IMR-90 (cell line): Measurements from ENCODE around the gene C1QC. TPM values are rescaled to one million over a fixed set of nuclear protein-coding genes. Genes with fewer than 3 reads are reported as not detected.

ENCODE experiments used
- ATAC-seq: fragments of 200-7000 bp; cut with Tn5 transposase; 2 replicates; pipeline ENCODE4 v1.9.1; 2020; ENCODE audit warnings: low read depth, mild to moderate bottlenecking, moderate library complexity
- BruUV-seq: library from RNA; stranded (reverse); fragments of 400-500 nt; replicated peaks from 2 replicates; lab custom pipeline; 2021; lab: Mats Ljungman, UMichigan
- CTCF ChIA-PET: fragments of 300-600 bp; formaldehyde crosslinking; extraction: SDS; loops from one replicate; lab custom pipeline; 2021; ENCODE audit warnings: antibody characterized with exemption; lab: Yijun Ruan, JAX
- POLR2A ChIA-PET: fragments of 300-600 bp; sonication (Branson Sonifier 250); formaldehyde crosslinking; loops from one replicate; lab custom pipeline; 2022; ENCODE audit warnings: antibody characterized with exemption; ENCODE audit not compliant: unreplicated experiment; lab: Charles Lee
- DNase-seq: peaks from one replicate; pipeline ENCODE4 v3.0.0; 2013
- H2AFZ ChIP-seq: replicated peaks from 2 replicates; pipeline ENCODE3; 2013; ENCODE audit warnings: low read length, mild to moderate bottlenecking; ENCODE audit not compliant: poor library complexity
- H2AK5ac ChIP-seq: 2 replicates; pipeline ENCODE4 v1.6.1; 2013; ENCODE audit warnings: low read depth, low read length, inconsistent platforms
- H2AK9ac ChIP-seq: replicated peaks from 2 replicates; pipeline ENCODE3; 2013; ENCODE audit warnings: mild to moderate bottlenecking, low read depth, low read length, moderate library complexity; ENCODE audit not compliant: poor library complexity
- H2BK120ac ChIP-seq: 2 replicates; pipeline ENCODE4 v1.6.1; 2013; ENCODE audit warnings: low read depth, low read length, inconsistent platforms
- H2BK15ac ChIP-seq: 3 replicates; pipeline ENCODE4 v1.6.1; 2013; ENCODE audit warnings: low read depth, low read length, inconsistent platforms
- H2BK20ac ChIP-seq: 2 replicates; pipeline ENCODE4 v1.6.1; 2013; ENCODE audit warnings: low read depth, mild to moderate bottlenecking, inconsistent platforms, low read length, moderate library complexity
- H2BK5ac ChIP-seq: 2 replicates; pipeline ENCODE4 v1.6.1; 2013; ENCODE audit warnings: mild to moderate bottlenecking, low read depth, low read length, inconsistent platforms; ENCODE audit not compliant: poor library complexity, severe bottlenecking
- H3K14ac ChIP-seq: replicated peaks from 2 replicates; pipeline ENCODE4 v1.6.1; 2013; ENCODE audit warnings: low read depth, low read length, inconsistent platforms
- H3K18ac ChIP-seq: 2 replicates; pipeline ENCODE4 v1.6.1; 2013; ENCODE audit warnings: low read depth, low read length, control low read depth
- H3K23ac ChIP-seq: 2 replicates; pipeline ENCODE4 v1.6.1; 2013; ENCODE audit warnings: low read depth, low read length, inconsistent platforms
- H3K27ac ChIP-seq: 2 replicates; pipeline ENCODE4 v1.5.1; 2013; ENCODE audit warnings: mild to moderate bottlenecking, control low read depth, low read length; ENCODE audit not compliant: insufficient read depth
- H3K27me3 ChIP-seq: 2 replicates; pipeline ENCODE4 v1.6.1; 2013; ENCODE audit warnings: low read length; ENCODE audit not compliant: control insufficient read depth, insufficient read depth
- H3K36me3 ChIP-seq: 2 replicates; pipeline ENCODE4 v1.6.1; 2013; ENCODE audit warnings: low read length, mixed read lengths; ENCODE audit not compliant: control insufficient read depth, insufficient read depth
- H3K4ac ChIP-seq: 2 replicates; pipeline ENCODE4 v1.6.1; 2013; ENCODE audit warnings: low read depth, low read length, inconsistent platforms
- H3K4me1 ChIP-seq: 2 replicates; pipeline ENCODE4 v1.6.1; 2013; ENCODE audit warnings: low read length, mixed read lengths; ENCODE audit not compliant: control insufficient read depth, insufficient read depth
- H3K4me2 ChIP-seq: 2 replicates; pipeline ENCODE4 v1.6.1; 2013; ENCODE audit warnings: low read depth, mild to moderate bottlenecking, control low read depth, low read length, moderate library complexity
- H3K4me3 ChIP-seq: 2 replicates; pipeline ENCODE4 v1.5.1; 2013; ENCODE audit warnings: low read depth, mild to moderate bottlenecking, control low read depth, low read length, moderate library complexity; ENCODE audit not compliant: insufficient read depth
- H3K56ac ChIP-seq: 2 replicates; pipeline ENCODE4 v1.6.1; 2013; ENCODE audit warnings: low read length, inconsistent platforms; ENCODE audit not compliant: insufficient read depth; ENCODE audit errors: extremely low read depth
- H3K79me1 ChIP-seq, 2 experiments: 2 replicates each; pipeline ENCODE4 v1.6.1; 2013; ENCODE audit warnings: low read length in 2 of 2, inconsistent platforms in 1 of 2, low read depth in 1 of 2
- H3K9ac ChIP-seq: 2 replicates; pipeline ENCODE4 v1.6.1; 2013; ENCODE audit warnings: low read depth, low read length, control low read depth
- H3K9me1 ChIP-seq: 2 replicates; pipeline ENCODE4 v1.6.1; 2013; ENCODE audit warnings: low read length, inconsistent platforms; ENCODE audit not compliant: insufficient read depth
- H3K9me3 ChIP-seq: 2 replicates; pipeline ENCODE4 v1.6.1; 2013; ENCODE audit warnings: low read length; ENCODE audit not compliant: control insufficient read depth, insufficient read depth
- H4K20me1 ChIP-seq: 2 replicates; pipeline ENCODE4 v1.6.1; 2013; ENCODE audit warnings: low read length, inconsistent platforms; ENCODE audit not compliant: insufficient read depth
- H4K5ac ChIP-seq: 2 replicates; pipeline ENCODE4 v1.6.1; 2013; ENCODE audit warnings: mild to moderate bottlenecking, low read depth, low read length, control low read depth
- H4K8ac ChIP-seq, 2 experiments: 2 replicates each; pipeline ENCODE4 v1.6.1; 2013; ENCODE audit warnings: low read depth in 2 of 2, low read length in 2 of 2, control low read depth in 1 of 2, inconsistent platforms in 1 of 2
- H4K91ac ChIP-seq: 2 replicates; pipeline ENCODE4 v1.6.1; 2013; ENCODE audit warnings: low read depth, low read length, inconsistent platforms; ENCODE audit not compliant: insufficient read depth
- BHLHE40 ChIP-seq: fragments of 150-350 bp; IDR thresholded peaks from 2 replicates; pipeline ENCODE4 v1.6.1; 2016; ENCODE audit warnings: mild to moderate bottlenecking, low read depth, low read length
- CEBPB ChIP-seq: IDR thresholded peaks from 2 replicates; pipeline ENCODE4 v1.6.1; 2012; ENCODE audit warnings: low read depth, low read length, improper control_type of control experiment
- CHD1 ChIP-seq: IDR thresholded peaks from 2 replicates; pipeline ENCODE4 v1.6.1; 2012; ENCODE audit warnings: low read depth, low read length, improper control_type of control experiment
- FOS ChIP-seq: fragments of 150-350 bp; IDR thresholded peaks from 2 replicates; pipeline ENCODE4 v1.6.1; 2016; ENCODE audit warnings: low read depth, low read length
- MAFK ChIP-seq: IDR thresholded peaks from 2 replicates; pipeline ENCODE4 v1.6.1; 2012; ENCODE audit warnings: low read depth, low read length, improper control_type of control experiment
- MAZ ChIP-seq: IDR thresholded peaks from 2 replicates; pipeline ENCODE4 v1.6.1; 2012; ENCODE audit warnings: low read depth, mild to moderate bottlenecking, low read length, improper control_type of control experiment, moderate library complexity, borderline replicate concordance
- MXI1 ChIP-seq: IDR thresholded peaks from 2 replicates; pipeline ENCODE4 v1.6.1; 2012; ENCODE audit warnings: low read depth, mild to moderate bottlenecking, low read length, moderate library complexity, borderline replicate concordance
- NFE2L2 ChIP-seq: fragments of 150-350 bp; IDR thresholded peaks from 2 replicates; pipeline ENCODE4 v1.6.1; 2016; ENCODE audit warnings: low read depth, mild to moderate bottlenecking, low read length
- POLR2A ChIP-seq: IDR thresholded peaks from 2 replicates; pipeline ENCODE4 v1.6.1; 2012; ENCODE audit warnings: mild to moderate bottlenecking, low read depth, low read length
- RCOR1 ChIP-seq: IDR thresholded peaks from 2 replicates; pipeline ENCODE4 v1.6.1; 2012; ENCODE audit warnings: mild to moderate bottlenecking, low read length, improper control_type of control experiment; ENCODE audit not compliant: insufficient replicate concordance
- RFX5 ChIP-seq: IDR thresholded peaks from 2 replicates; pipeline ENCODE4 v1.8.0; 2012; ENCODE audit warnings: low read depth, mild to moderate bottlenecking, low read length, moderate library complexity
- SMC3 ChIP-seq: fragments of 150-350 bp; IDR thresholded peaks from 2 replicates; pipeline ENCODE4 v1.6.1; 2016; ENCODE audit warnings: low read depth, mild to moderate bottlenecking, antibody characterized with exemption, low read length, moderate library complexity
- WGBS, 2 experiments: methylation state at CpG; one replicate each; pipeline versions ENCODE4 v1.1.5 to v1.1.7; 2013; ENCODE audit warnings: missing lambda C conversion rate in 2 of 2; ENCODE audit not compliant: insufficient read length in 1 of 2; ENCODE audit errors: extremely low coverage in 2 of 2; 5-methylcytosine and 5-hydroxymethylcytosine counted together
- dilution Hi-C: fragments of 300-500 bp; cut with HindIII; formaldehyde crosslinking; loops from one replicate; pipeline ENCODE4 v1.14.3; 2018; ENCODE audit warnings: low sequenced_read_pairs; ENCODE audit not compliant: unreplicated experiment
- in situ Hi-C: fragments of 300-500 bp; cut with MboI; formaldehyde crosslinking; loops from 3 replicates; pipeline ENCODE4 v1.14.3; 2019; ENCODE audit warnings: low sequenced_read_pairs, inconsistent platforms, mixed read lengths
- intact Hi-C: fragments of 100-400 bp; cut with micrococcal nuclease; formaldehyde crosslinking; loops from 2 replicates; pipeline ENCODE4 v1.10.0; 2022
- polyA plus RNA-seq, 3 experiments: library from polyadenylated mRNA; depleted of rRNA; stranded (reverse); fragments of >200 nt; gene quantifications; 2 replicates each; pipeline ENCODE4 v1.2.3, GENCODE V29; 2012; ENCODE audit warnings: low replicate concordance in 1 of 3
- total RNA-seq: library from RNA; depleted of rRNA; stranded (reverse); fragments of >200 nt; gene quantifications from 2 replicates; pipeline ENCODE4 v1.2.3, GENCODE V29; 2012
- TF ChIP-seq, protein P1 (sequence below): fragments of 150-350 bp; IDR thresholded peaks from 2 replicates; pipeline ENCODE4 v1.6.1; 2016; ENCODE audit warnings: low read depth, mild to moderate bottlenecking, low read length, moderate library complexity, borderline replicate concordance
- TF ChIP-seq, protein P2 (sequence below): conservative IDR thresholded peaks from 2 replicates; pipeline ENCODE4 v1.5.1; 2012; ENCODE audit warnings: mild to moderate bottlenecking, low read depth, low read length, improper control_type of control experiment

The C1QC gene
- total and polyA plus RNA-seq, 2 of the 4 experiments (the other 2 are of a cell fraction): not detected

DNA sequence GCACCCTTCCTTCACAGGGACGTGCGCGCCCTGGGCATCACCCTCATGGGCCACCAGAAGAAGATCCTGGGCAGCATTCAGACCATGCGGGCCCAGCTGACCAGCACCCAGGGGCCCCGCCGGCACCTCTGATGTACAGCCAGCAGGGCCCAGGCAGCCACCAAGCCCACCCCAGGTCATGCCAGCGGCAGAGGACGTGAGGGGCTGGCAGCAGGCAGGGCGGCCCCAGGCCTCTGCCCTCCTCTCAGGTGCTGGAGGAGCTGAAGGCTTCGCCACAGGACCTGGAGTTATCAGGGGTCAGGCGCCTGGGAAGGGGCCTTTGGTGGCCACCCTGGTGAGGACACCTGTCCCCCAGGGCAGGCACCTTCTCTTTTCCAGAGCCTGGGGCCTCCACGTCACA lies 41.8 kb upstream of the C1QC start:
- H3K27me3 ChIP-seq: peaks cover 56% of the 10 kb centered on the region
- H3K9me3 ChIP-seq: no peaks in the 10 kb centered on the region
- H2AK5ac ChIP-seq: no peak overlapping the region
- no peak overlapping the region for H3K4ac ChIP-seq
- no peak overlapping the region for H3K14ac ChIP-seq
- H2BK5ac ChIP-seq: no peak overlapping the region
- no peak overlapping the region for H3K27ac ChIP-seq
- H3K79me1 ChIP-seq: no peaks in the 10 kb centered on the region
- dilution Hi-C loops (no loop called here), intact Hi-C loops (no loop called here), in situ Hi-C loops (no loop called here)
- H3K18ac ChIP-seq: no peak overlapping the region
- no peak overlapping the region for H3K56ac ChIP-seq
- DNase-seq: no peak
- no TSS peak for BruUV-seq
- WGBS, 2 experiments: 100% methylated on average over 4 of the region's 12 CpGs; no CpG with 5 or more reads in 1 of the 2 experiments
- H4K5ac ChIP-seq: no peak overlapping the region
- H3K36me3 ChIP-seq: no peaks in the 10 kb centered on the region
- H2BK15ac ChIP-seq: no peak overlapping the region
- H2AK9ac ChIP-seq: no peak overlapping the region
- no peak overlapping the region for H2BK20ac ChIP-seq
- H3K4me1 ChIP-seq: no peaks in the 10 kb centered on the region
- no peak overlapping the region for H2AFZ ChIP-seq
- no peak overlapping the region for H3K9ac ChIP-seq
- no peak overlapping the region for H3K4me2 ChIP-seq
- no peak overlapping the region for H4K91ac ChIP-seq
- ChIA-PET CTCF (no interaction called here), POLR2A (no interaction called here)
- H3K9me1 ChIP-seq: no peaks in the 10 kb centered on the region
- H3K23ac ChIP-seq: no peak overlapping the region
- 0 out of 2 replicates have a peak, but pooled peaks cover 3% of the 10 kb centered on the region for H4K20me1 ChIP-seq
- no peak overlapping the region for H2BK120ac ChIP-seq
- TF ChIP-seq POLR2A (no peak), MAZ (no peak), MAFK (no peak), CEBPB (no peak), RFX5 (no peak), BHLHE40 (no peak), CHD1 (no peak), SMC3 (no peak), NFE2L2 (no peak), RCOR1 (no peak), FOS (no peak), MXI1 (no peak)
- TF ChIP-seq, protein P1, sequence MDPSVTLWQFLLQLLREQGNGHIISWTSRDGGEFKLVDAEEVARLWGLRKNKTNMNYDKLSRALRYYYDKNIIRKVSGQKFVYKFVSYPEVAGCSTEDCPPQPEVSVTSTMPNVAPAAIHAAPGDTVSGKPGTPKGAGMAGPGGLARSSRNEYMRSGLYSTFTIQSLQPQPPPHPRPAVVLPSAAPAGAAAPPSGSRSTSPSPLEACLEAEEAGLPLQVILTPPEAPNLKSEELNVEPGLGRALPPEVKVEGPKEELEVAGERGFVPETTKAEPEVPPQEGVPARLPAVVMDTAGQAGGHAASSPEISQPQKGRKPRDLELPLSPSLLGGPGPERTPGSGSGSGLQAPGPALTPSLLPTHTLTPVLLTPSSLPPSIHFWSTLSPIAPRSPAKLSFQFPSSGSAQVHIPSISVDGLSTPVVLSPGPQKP: no peak
- TF ChIP-seq, protein P2, sequence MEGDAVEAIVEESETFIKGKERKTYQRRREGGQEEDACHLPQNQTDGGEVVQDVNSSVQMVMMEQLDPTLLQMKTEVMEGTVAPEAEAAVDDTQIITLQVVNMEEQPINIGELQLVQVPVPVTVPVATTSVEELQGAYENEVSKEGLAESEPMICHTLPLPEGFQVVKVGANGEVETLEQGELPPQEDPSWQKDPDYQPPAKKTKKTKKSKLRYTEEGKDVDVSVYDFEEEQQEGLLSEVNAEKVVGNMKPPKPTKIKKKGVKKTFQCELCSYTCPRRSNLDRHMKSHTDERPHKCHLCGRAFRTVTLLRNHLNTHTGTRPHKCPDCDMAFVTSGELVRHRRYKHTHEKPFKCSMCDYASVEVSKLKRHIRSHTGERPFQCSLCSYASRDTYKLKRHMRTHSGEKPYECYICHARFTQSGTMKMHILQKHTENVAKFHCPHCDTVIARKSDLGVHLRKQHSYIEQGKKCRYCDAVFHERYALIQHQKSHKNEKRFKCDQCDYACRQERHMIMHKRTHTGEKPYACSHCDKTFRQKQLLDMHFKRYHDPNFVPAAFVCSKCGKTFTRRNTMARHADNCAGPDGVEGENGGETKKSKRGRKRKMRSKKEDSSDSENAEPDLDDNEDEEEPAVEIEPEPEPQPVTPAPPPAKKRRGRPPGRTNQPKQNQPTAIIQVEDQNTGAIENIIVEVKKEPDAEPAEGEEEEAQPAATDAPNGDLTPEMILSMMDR: no peak
- no peak for ATAC-seq
- H4K8ac ChIP-seq: no peak overlapping the region
- H3K4me3 ChIP-seq: no peak overlapping the region
